H1 (cell line): ENCODE data around the gene OR1I1. TPM values are rescaled to one million over a fixed set of nuclear protein-coding genes. Genes with fewer than 3 reads are reported as not detected.

Source experiments
- CTCF ChIA-PET: fragments of 300-600 bp; sonication (Branson Sonifier 250); formaldehyde crosslinking; loops from one replicate; lab custom pipeline; 2021; ENCODE audit not compliant: partially characterized antibody; lab: Charles Lee
- POLR2A ChIA-PET: fragments of 300-600 bp; sonication (Branson Sonifier 250); formaldehyde crosslinking; loops from one replicate; lab custom pipeline; 2021; ENCODE audit warnings: inconsistent platforms; ENCODE audit not compliant: partially characterized antibody; lab: Charles Lee
- DNase-seq, 2 experiments: peaks; one replicate each; pipeline versions ENCODE4 v3.0.0 to v3.0.0-alpha.2; 2010 to 2022; ENCODE audit warnings: low spot score in 2 of 2, low read depth in 1 of 2, mixed read lengths in 1 of 2
- FAIRE-seq: peaks from 2 replicates; lab custom pipeline; 2011; peaks lifted over from hg19 to GRCh38; lab: Jason Lieb, UNC
- H2AFZ ChIP-seq: 2 replicates; pipeline ENCODE4 v1.8.1; 2012; ENCODE audit warnings: low read length, inconsistent platforms
- H2AK5ac ChIP-seq: 2 replicates; pipeline ENCODE4 v1.6.1; 2013; ENCODE audit warnings: low read depth, low read length
- H2BK120ac ChIP-seq: replicated peaks from 2 replicates; pipeline ENCODE3; 2013; ENCODE audit warnings: low read depth, low read length, inconsistent platforms
- H2BK12ac ChIP-seq: 2 replicates; pipeline ENCODE4 v1.6.1; 2013; ENCODE audit warnings: low read depth, low read length
- H2BK15ac ChIP-seq: 2 replicates; pipeline ENCODE4 v1.6.1; 2013; ENCODE audit warnings: low read length
- H2BK20ac ChIP-seq: 2 replicates; pipeline ENCODE4 v1.6.1; 2013; ENCODE audit warnings: low read length
- H2BK5ac ChIP-seq: 2 replicates; pipeline ENCODE4 v1.6.1; 2013; ENCODE audit warnings: low read depth, low read length
- H3K14ac ChIP-seq: 2 replicates; pipeline ENCODE4 v1.6.1; 2013; ENCODE audit warnings: inconsistent platforms; ENCODE audit not compliant: insufficient read length
- H3K18ac ChIP-seq: 2 replicates; pipeline ENCODE4 v1.6.1; 2013; ENCODE audit warnings: low read length; ENCODE audit errors: extremely low read depth
- H3K23ac ChIP-seq: 2 replicates; pipeline ENCODE4 v1.6.1; 2013; ENCODE audit warnings: inconsistent platforms; ENCODE audit not compliant: insufficient read length
- H3K23me2 ChIP-seq: 2 replicates; pipeline ENCODE4 v1.6.1; 2013; ENCODE audit warnings: low read depth, low read length
- H3K27ac ChIP-seq: 2 replicates; pipeline ENCODE4 v1.6.1; 2011; ENCODE audit warnings: low read depth, low read length, inconsistent platforms
- H3K27me3 ChIP-seq, 4 experiments: replicated peaks in 1 of 4; 1 replicate in 1 of 4; 2 replicates in 3 of 4; pipeline versions ENCODE4 v1.6.1 to v1.8.1; 2011 to 2013; ENCODE audit warnings: low read length in 3 of 4, mild to moderate bottlenecking in 3 of 4, inconsistent platforms in 2 of 4, mixed read lengths in 2 of 4, moderate library complexity in 1 of 4; ENCODE audit not compliant: control insufficient read depth in 3 of 4, insufficient read depth in 3 of 4; ENCODE audit errors: extremely low read depth in 1 of 4
- H3K36me3 ChIP-seq, 4 experiments: 2 replicates each; pipeline versions ENCODE4 v1.6.1 to v1.8.1; 2011 to 2013; ENCODE audit warnings: mild to moderate bottlenecking in 4 of 4, low read length in 3 of 4, moderate library complexity in 2 of 4, control low read depth in 1 of 4, inconsistent platforms in 1 of 4; ENCODE audit not compliant: insufficient read depth in 4 of 4, control insufficient read depth in 2 of 4
- H3K4ac ChIP-seq: replicated peaks from 2 replicates; pipeline ENCODE3; 2013; ENCODE audit warnings: low read length, low read depth, mixed read lengths, inconsistent platforms; ENCODE audit not compliant: insufficient read length
- H3K4me1 ChIP-seq, 4 experiments: replicated peaks in 1 of 4; 1 replicate in 1 of 4; 2 replicates in 3 of 4; pipeline versions ENCODE4 v1.6.1 to v1.8.1; 2011 to 2013; ENCODE audit warnings: low read length in 3 of 4, inconsistent platforms in 2 of 4, mixed read lengths in 1 of 4; ENCODE audit not compliant: insufficient read depth in 4 of 4, control insufficient read depth in 3 of 4
- H3K4me2 ChIP-seq, 2 experiments: 2 replicates each; pipeline versions ENCODE4 v1.6.1 to v1.8.1; 2011 to 2013; ENCODE audit warnings: low read depth in 2 of 2, low read length in 2 of 2, control low read depth in 1 of 2, inconsistent platforms in 1 of 2, mild to moderate bottlenecking in 1 of 2; ENCODE audit not compliant: insufficient read depth in 1 of 2
- H3K4me3 ChIP-seq, 4 experiments: fragments of 200-600, 300-600 bp in 1 of 4; sonication (generic), shearing (Covaris generic), sonication (Bioruptor Twin) in 1 of 4; 2 replicates each; pipeline versions ENCODE4 v1.5.1 to v1.8.1; 2011 to 2016; ENCODE audit warnings: low read length in 4 of 4, low read depth in 3 of 4, control low read depth in 2 of 4, inconsistent platforms in 2 of 4, mild to moderate bottlenecking in 2 of 4, mixed read lengths in 1 of 4, moderate library complexity in 1 of 4; ENCODE audit not compliant: insufficient read depth in 2 of 4; ENCODE audit errors: extremely low read depth in 1 of 4
- H3K56ac ChIP-seq: replicated peaks from 2 replicates; pipeline ENCODE3; 2013; ENCODE audit warnings: low read depth, mild to moderate bottlenecking, mixed read lengths, low read length, inconsistent platforms; ENCODE audit not compliant: insufficient read length
- H3K79me1 ChIP-seq: 2 replicates; pipeline ENCODE4 v1.6.1; 2013; ENCODE audit warnings: low read depth, low read length, control low read depth
- H3K79me2 ChIP-seq, 2 experiments: 2 replicates each; pipeline versions ENCODE4 v1.6.1 to v1.8.1; 2012 to 2013; ENCODE audit warnings: low read length in 2 of 2, mild to moderate bottlenecking in 2 of 2, inconsistent platforms in 1 of 2; ENCODE audit not compliant: insufficient read depth in 2 of 2, control insufficient read depth in 1 of 2
- H3K9ac ChIP-seq, 4 experiments: replicated peaks in 1 of 4; 1 replicate in 1 of 4; 2 replicates in 3 of 4; pipeline versions ENCODE4 v1.6.1 to v1.8.1; 2011 to 2013; ENCODE audit warnings: low read depth in 3 of 4, low read length in 3 of 4, control low read depth in 2 of 4, mild to moderate bottlenecking in 2 of 4, moderate library complexity in 2 of 4, inconsistent platforms in 1 of 4; ENCODE audit errors: extremely low read depth in 1 of 4
- H3K9me3 ChIP-seq, 2 experiments: 2 replicates each; pipeline versions ENCODE4 v1.6.1 to v1.8.1; 2012 to 2013; ENCODE audit warnings: mild to moderate bottlenecking in 2 of 2, moderate library complexity in 2 of 2, control low read depth in 1 of 2, inconsistent platforms in 1 of 2, low read depth in 1 of 2, low read length in 1 of 2, mixed read lengths in 1 of 2; ENCODE audit not compliant: insufficient read depth in 2 of 2
- H4K20me1 ChIP-seq, 2 experiments: replicated peaks in 1 of 2; 2 replicates each; pipeline versions ENCODE3 to v1.8.1; 2011 to 2013; ENCODE audit warnings: inconsistent platforms in 2 of 2, low read length in 2 of 2, mild to moderate bottlenecking in 1 of 2; ENCODE audit not compliant: insufficient read depth in 2 of 2, control insufficient read depth in 1 of 2
- H4K5ac ChIP-seq: 2 replicates; pipeline ENCODE4 v1.6.1; 2013; ENCODE audit warnings: low read length, low read depth, mixed read lengths, inconsistent platforms; ENCODE audit not compliant: insufficient read length
- H4K8ac ChIP-seq: 2 replicates; pipeline ENCODE4 v1.8.0; 2013; ENCODE audit warnings: mild to moderate bottlenecking, moderate library complexity, low read length, inconsistent platforms; ENCODE audit not compliant: insufficient read depth; ENCODE audit errors: extremely low read depth
- H4K91ac ChIP-seq: replicated peaks from 2 replicates; pipeline ENCODE3; 2013; ENCODE audit warnings: low read length, mixed read lengths, inconsistent platforms; ENCODE audit not compliant: insufficient read length
- JUND ChIP-seq: IDR thresholded peaks from 2 replicates; pipeline ENCODE4 v1.6.1; 2011; ENCODE audit warnings: mild to moderate bottlenecking, improper control_type of control experiment, low read length
- whole genome bisulfite sequencing, 2 experiments: shearing (Covaris generic) in 1 of 2; methylation state at CpG; one replicate each; pipeline versions ENCODE4 v1.1.6 to v1.1.7; 2013 to 2015; ENCODE audit warnings: low lambda C conversion rate in 2 of 2, mixed read lengths in 2 of 2, inconsistent platforms in 1 of 2, low coverage in 1 of 2, missing lambda C conversion rate in 1 of 2; ENCODE audit not compliant: insufficient replicate concordance in 2 of 2, insufficient coverage in 1 of 2, insufficient read length in 1 of 2; ENCODE audit errors: extremely low coverage in 1 of 2, missing lambda C conversion rate in 1 of 2; 5-methylcytosine and 5-hydroxymethylcytosine counted together
- polyA plus RNA-seq, 7 experiments: library from polyadenylated mRNA; depleted of rRNA in 3 of 7; stranded (reverse) in 5 of 7; unstranded in 2 of 7; fragments of >200 nt in 5 of 7; fragments of 200-250 nt in 2 of 7; gene quantifications; 1 replicate in 5 of 7; 2 replicates in 1 of 7; 4 replicates in 1 of 7; pipeline versions ENCODE4 v1.2.1 to v1.2.3, GENCODE V29; 2011 to 2013; ENCODE audit warnings: missing spikeins in 2 of 7, mixed read lengths in 2 of 7
- total RNA-seq: library from RNA; stranded (reverse); fragmentation: NEBNext Ultra II Directional; extraction: Animal tissue kit (Norgen Biotek cat#: 25700); gene quantifications from 2 replicates; pipeline ENCODE4 v1.2.1, GENCODE V29; 2021

OR1I1 gene
- total and polyA plus RNA-seq, 2 of the 8 experiments (the other 6 are each of a cell fraction or from before 2014, with no cell fraction given), result not detected

DNA sequence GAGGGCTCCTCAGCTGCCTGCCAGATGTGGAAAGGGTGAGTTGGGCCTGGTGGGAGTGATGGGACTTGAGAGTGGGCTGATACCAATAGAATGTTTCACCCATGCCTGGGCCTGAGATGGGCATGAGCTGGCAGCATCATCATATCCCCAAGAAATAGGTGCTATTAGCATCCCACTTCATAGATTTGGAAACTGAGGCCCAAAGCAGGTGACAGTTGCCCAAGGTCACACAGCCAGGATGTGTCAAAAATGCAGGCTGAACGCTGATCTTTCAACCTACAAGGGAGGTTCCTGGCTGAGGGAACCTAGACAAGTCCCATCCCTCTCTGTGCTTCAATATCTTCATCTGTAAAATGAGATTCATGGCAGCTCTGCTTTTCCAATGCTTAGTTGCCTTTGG lies 29.7 kb downstream of the OR1I1 start:
- Histone ChIP-seq H3K36me3 (peaks cover 20 to 60% (median 44%) of the 10 kb centered on the region in 4 experiments), H3K4me2 (no peak overlapping the region), H3K4me3 (no peak overlapping the region), H3K14ac (no peak overlapping the region), H3K23me2 (peaks cover 12% of the 10 kb centered on the region), H3K4me1 (peaks cover 4 to 10% (median 6%) of the 10 kb centered on the region in 4 experiments), H2BK15ac (no peak overlapping the region), H2BK120ac (no peak overlapping the region), H3K27ac (no peak overlapping the region), H4K5ac (no peak overlapping the region), H3K9ac (no peak overlapping the region), H3K27me3 (no peaks in the 10 kb centered on the region), H4K91ac (no peak overlapping the region), H3K79me1 (no peaks in the 10 kb centered on the region; the same call in 1 of the 2 replicates), H4K8ac (no peak overlapping the region), H2BK12ac (no peak overlapping the region), H2BK20ac (no peak overlapping the region), H3K9me3 (no peaks in the 10 kb centered on the region), H2AK5ac (no peak overlapping the region), H3K4ac (no peak overlapping the region), H2AFZ (no peak overlapping the region), H3K56ac (no peak overlapping the region), H3K18ac (no peak overlapping the region), H4K20me1 (peaks cover 2 to 7% of the 10 kb centered on the region in 2 experiments), H3K23ac (no peak overlapping the region), H3K79me2 (peaks cover 0 to 11% of the 10 kb centered on the region in 2 experiments; a peak in 2 of 4 replicates), H2BK5ac (no peak overlapping the region)
- 78% methylated on average over 1 of the region's 1 CpG; no CpG with 5 or more reads in 1 of the 2 experiments for WGBS, 2 experiments
- CTCF ChIA-PET, result interaction anchor here (1.1 to 4.5 kb wide), 6 partner anchors 7 to 449 kb away, joined by 3 to 37 read pairs (median 6); no protein-coding TSS in a partner anchor
- TF ChIP-seq JUND, result no peak
- FAIRE-seq (no peak), DNase-seq (no peak)
- POLR2A ChIA-PET, result interaction anchor here (1.0 to 7.9 kb wide), 4 partner anchors 8 to 307 kb away, joined by 3 to 67 read pairs (median 6); partner anchors contain the start of gene AKAP8L
